GM13976 (cell line): Measurements from ENCODE around the gene COL21A1.

ENCODE experiments used
- DNase-seq: peaks from one replicate; pipeline ENCODE4 v3.0.0; 2012; ENCODE audit warnings: low spot score
- in situ Hi-C: fragments of 300-500 bp; cut with MboI; formaldehyde crosslinking; loops from one replicate; pipeline ENCODE4 v1.12.0; 2022; ENCODE audit warnings: low sequenced_read_pairs, mixed read lengths, inconsistent platforms; ENCODE audit not compliant: unreplicated experiment
- TF ChIP-seq, protein P1 (sequence below): IDR thresholded peaks from 2 replicates; pipeline ENCODE4 v1.5.1; 2012; ENCODE audit warnings: borderline replicate concordance, mild to moderate bottlenecking; ENCODE audit not compliant: insufficient read depth; ENCODE audit errors: extremely low read depth, missing control alignments, control extremely low read depth

Gene COL21A1

DNA sequence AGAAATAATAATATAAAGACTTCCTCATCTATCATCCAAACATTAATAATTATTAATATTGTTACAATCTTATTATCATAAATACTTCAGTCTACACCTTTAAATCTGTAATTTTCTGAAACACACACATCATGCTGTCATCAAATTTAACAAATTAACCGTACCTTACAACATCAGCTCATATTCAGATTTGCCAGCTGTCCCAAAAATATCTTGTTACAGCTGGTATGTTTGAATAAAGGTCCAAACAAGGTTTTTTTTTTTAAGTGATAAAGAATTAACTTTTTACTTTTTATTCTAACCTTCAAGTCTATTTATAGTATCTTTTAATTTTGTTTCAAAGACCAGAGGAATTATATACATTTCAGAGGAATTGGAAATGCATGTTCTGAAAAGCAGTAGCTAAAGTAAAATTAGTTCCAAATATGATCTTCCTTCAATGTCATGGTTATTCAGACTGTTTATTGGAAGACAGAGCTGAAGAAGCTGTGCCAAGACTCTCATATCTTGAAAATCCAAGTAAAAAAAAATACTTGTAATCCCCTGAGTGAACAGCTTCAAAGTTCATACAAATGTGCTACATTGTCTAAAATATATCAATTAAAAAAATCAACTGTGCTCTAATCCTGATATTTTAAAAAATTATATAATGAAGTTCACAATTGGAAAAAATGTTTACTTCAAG, 210.3 kb downstream of the COL21A1 start:
- TF ChIP-seq, protein P1, sequence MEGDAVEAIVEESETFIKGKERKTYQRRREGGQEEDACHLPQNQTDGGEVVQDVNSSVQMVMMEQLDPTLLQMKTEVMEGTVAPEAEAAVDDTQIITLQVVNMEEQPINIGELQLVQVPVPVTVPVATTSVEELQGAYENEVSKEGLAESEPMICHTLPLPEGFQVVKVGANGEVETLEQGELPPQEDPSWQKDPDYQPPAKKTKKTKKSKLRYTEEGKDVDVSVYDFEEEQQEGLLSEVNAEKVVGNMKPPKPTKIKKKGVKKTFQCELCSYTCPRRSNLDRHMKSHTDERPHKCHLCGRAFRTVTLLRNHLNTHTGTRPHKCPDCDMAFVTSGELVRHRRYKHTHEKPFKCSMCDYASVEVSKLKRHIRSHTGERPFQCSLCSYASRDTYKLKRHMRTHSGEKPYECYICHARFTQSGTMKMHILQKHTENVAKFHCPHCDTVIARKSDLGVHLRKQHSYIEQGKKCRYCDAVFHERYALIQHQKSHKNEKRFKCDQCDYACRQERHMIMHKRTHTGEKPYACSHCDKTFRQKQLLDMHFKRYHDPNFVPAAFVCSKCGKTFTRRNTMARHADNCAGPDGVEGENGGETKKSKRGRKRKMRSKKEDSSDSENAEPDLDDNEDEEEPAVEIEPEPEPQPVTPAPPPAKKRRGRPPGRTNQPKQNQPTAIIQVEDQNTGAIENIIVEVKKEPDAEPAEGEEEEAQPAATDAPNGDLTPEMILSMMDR = no peak
- in situ Hi-C loops = no loop called here
- no peak for DNase-seq

DNA sequence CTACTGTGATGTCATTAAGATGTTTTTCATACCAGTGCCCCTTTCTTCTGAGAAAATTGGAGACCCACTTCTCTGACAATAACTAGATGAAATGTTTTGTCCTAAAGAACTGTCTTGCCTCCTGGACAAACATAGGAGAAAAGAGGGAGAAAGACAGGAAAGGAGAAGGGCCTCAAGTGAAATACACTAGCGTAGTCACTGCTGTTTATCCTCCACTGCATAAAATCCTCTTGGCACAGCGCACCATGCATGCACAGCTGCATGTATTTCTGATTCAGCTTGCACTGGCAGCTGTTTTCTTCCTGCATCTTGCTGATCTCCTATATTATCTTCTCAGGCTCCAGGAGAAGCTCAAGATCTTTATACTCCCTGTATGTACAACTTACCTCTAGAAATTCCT, 214.0 kb downstream of the COL21A1 start:
- DNase-seq = no peak
- in situ Hi-C loops = no loop called here
- TF ChIP-seq, protein P1 = no peak

DNA sequence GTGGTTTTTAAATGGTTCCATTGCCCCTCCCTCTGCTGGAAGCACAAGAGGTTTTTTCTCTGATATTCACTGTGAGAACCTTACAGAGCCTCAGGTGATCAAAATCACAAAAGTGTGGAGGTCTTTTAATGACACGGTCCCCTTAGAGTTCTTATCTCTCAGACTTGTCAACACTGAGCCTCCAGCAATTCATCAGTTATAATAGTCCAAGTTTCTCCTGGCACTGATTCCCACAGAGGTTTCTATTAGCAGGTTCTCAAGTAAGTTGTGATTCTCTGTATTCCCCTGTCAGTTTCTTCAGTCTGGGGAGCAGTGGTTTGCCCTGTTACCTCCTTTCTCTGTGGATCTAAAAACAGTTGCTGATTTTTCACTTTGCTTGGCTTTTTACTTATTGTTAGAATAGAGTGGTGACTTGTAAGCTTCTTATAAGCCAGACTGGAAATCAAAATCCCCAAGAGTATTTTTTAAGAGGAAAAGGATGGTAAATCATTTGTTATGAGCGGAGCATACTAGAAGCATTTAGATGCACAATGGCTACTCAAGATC, 214.6 kb downstream of the COL21A1 start:
- in situ Hi-C loops = no loop called here
- TF ChIP-seq, protein P1 = no peak
- no peak for DNase-seq

DNA sequence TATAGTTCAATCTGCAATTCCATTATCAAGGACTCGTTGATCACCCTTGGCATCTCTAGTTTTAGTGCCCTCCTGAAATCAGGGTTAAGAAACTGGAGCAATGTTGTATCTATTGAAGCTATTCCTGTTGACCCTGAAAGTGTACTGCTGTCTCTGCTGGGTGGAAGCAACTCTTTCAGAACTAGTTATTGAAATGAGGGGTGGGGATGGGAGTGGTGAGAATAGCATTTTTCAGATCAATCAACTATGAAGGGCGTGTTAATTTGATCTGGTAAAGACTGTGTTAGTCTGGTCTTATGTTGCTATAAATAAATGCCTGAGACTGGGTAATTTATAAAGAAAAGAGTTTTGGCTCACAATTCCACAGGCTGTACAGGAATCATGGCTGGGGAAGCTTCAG, 219.5 kb downstream of the COL21A1 start:
- in situ Hi-C loops = no loop called here

DNA sequence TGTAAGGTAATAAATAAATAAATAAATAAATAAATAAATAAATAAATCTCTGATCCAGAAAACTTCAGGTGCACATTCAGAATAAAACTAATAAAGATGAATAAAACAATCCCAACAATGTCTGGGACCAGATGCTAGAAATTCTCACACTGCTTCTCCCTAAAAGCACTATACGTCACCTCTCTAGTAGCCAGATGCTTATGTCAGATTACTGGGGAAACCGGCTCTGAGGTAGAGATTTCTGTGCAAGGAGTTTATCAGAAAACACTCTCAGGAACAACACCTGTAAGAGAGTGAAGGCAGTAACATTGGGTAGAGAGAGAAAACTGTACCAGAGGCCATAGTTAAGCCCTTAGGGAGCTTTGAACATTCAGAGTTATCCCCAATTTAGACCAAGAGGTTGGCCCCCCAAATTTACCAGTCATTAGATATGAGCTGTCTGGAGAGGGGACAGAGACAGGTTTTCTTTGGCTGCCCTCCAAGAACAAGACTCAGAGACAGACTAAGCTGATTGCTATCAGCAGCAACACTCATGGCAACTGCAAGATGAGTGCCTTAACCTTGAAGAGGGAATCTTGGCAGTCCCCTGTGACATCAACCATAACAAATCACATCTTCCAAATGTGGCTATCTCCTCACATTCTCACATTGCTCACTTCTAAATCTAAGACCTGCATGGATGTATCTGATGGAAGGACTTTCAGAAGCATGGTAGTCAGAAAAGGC, 220.8 kb downstream of the COL21A1 start:
- in situ Hi-C loops = no loop called here
- no peak for DNase-seq
- TF ChIP-seq, protein P1 = no peak

More for the DNA sequence above, 219.5 kb downstream of the COL21A1 start:
- no peak for DNase-seq
- TF ChIP-seq, protein P1 = no peak

DNA sequence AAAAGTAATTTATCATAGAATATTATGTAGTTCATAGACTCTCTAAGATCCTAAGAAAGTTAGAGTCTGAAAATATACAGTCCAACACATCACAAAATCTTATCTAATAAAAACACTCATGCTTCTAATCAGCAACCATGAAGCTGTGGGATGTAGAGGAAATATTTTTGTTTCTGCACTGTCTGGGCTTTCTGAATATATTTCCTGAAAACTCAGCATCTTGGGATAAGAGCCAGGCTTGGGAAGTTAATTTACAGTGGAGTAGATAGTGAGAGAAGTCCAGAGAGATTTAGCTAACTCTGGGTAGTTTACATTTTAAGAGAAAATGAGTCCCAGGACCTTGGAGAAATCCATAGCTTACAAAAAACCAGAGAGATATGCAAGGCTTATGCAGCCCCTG, 221.6 kb downstream of the COL21A1 start:
- in situ Hi-C loops = no loop called here
- no peak for DNase-seq
- TF ChIP-seq, protein P1 = no peak
